Measurements from ENCODE around the gene MOB2. TPM values are rescaled to one million over a fixed set of nuclear protein-coding genes. Genes with fewer than 3 reads are reported as not detected.

MOB2 gene
- total and polyA plus RNA-seq, 2 donors (not counting 1 experiment from before 2014, with no cell fraction given): 13.1 to 30.1 TPM

- no peak for TF ChIP-seq EZH2 (IDR thresholded peaks at IDR 0.05; ENCODE audit: low read length, missing control alignments)
- TF ChIP-seq, protein P1, sequence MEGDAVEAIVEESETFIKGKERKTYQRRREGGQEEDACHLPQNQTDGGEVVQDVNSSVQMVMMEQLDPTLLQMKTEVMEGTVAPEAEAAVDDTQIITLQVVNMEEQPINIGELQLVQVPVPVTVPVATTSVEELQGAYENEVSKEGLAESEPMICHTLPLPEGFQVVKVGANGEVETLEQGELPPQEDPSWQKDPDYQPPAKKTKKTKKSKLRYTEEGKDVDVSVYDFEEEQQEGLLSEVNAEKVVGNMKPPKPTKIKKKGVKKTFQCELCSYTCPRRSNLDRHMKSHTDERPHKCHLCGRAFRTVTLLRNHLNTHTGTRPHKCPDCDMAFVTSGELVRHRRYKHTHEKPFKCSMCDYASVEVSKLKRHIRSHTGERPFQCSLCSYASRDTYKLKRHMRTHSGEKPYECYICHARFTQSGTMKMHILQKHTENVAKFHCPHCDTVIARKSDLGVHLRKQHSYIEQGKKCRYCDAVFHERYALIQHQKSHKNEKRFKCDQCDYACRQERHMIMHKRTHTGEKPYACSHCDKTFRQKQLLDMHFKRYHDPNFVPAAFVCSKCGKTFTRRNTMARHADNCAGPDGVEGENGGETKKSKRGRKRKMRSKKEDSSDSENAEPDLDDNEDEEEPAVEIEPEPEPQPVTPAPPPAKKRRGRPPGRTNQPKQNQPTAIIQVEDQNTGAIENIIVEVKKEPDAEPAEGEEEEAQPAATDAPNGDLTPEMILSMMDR (conservative IDR thresholded peaks at IDR 0.05 in 1 of 2, IDR thresholded peaks at IDR 0.05 in 1 of 2; ENCODE audit: low read depth in 1 of 2, low read length in 2 of 2): no peak
- Histone ChIP-seq H3K79me2 (ENCODE audit: control insufficient read depth, insufficient read depth, low read length) (peaks cover 5% of the 10 kb centered on the region), H2AFZ (ENCODE audit: low read length) (no peak overlapping the region), H3K4me1 (ENCODE audit: control insufficient read depth, extremely low read depth, insufficient read depth, low read length) (no peaks in the 10 kb centered on the region), H3K9ac (ENCODE audit: insufficient read depth, low read length) (no peak overlapping the region), H3K4me3 (replicated peaks in 1 of 4; ENCODE audit: control extremely low read depth in 1 of 4, insufficient read depth in 1 of 4, low read depth in 3 of 4, low read length in 4 of 4) (no peak overlapping the region), H4K20me1 (ENCODE audit: control insufficient read depth, extremely low read depth, insufficient read depth, low read length) (peaks cover 2% of the 10 kb centered on the region), H3K9me3 (ENCODE audit: control insufficient read depth, insufficient read depth, low read depth, low read length) (no peaks in the 10 kb centered on the region), H3K27me3 (ENCODE audit: control insufficient read depth, insufficient read depth, low read length) (no peaks in the 10 kb centered on the region), H3K36me3 (ENCODE audit: control insufficient read depth, insufficient read depth, low read length) (no peaks in the 10 kb centered on the region), H3K4me2 (ENCODE audit: extremely low read depth, insufficient read depth, low read length) (no peak overlapping the region), H3K27ac (ENCODE audit: insufficient read depth, low read length) (no peak overlapping the region)
- no peak for DNase-seq (ENCODE audit: low read depth in 2 of 2)
These were observed 14.2 kb upstream of the MOB2 start for GRCh38 chr11:1500466-1501420.

GRCh38 chr11:1499899-1500298 lies 13.3 kb upstream of the MOB2 start:
- no peak overlapping the region for H3K27ac ChIP-seq (ENCODE audit: insufficient read depth, low read length)
- H2AFZ ChIP-seq (ENCODE audit: low read length): no peak overlapping the region
- TF ChIP-seq EZH2 (IDR thresholded peaks at IDR 0.05; ENCODE audit: low read length, missing control alignments): no peak
- TF ChIP-seq, protein P1 (conservative IDR thresholded peaks at IDR 0.05 in 1 of 2, IDR thresholded peaks at IDR 0.05 in 1 of 2; ENCODE audit: low read depth in 1 of 2, low read length in 2 of 2): no peak
- H3K4me2 ChIP-seq (ENCODE audit: extremely low read depth, insufficient read depth, low read length): no peak overlapping the region
- H3K9me3 ChIP-seq (ENCODE audit: control insufficient read depth, insufficient read depth, low read depth, low read length): no peaks in the 10 kb centered on the region
- no peaks in the 10 kb centered on the region for H3K27me3 ChIP-seq (ENCODE audit: control insufficient read depth, insufficient read depth, low read length)
- no peak overlapping the region for H3K9ac ChIP-seq (ENCODE audit: insufficient read depth, low read length)
- DNase-seq (ENCODE audit: low read depth in 2 of 2): no peak
- H3K4me1 ChIP-seq (ENCODE audit: control insufficient read depth, extremely low read depth, insufficient read depth, low read length): no peaks in the 10 kb centered on the region
- no peak overlapping the region for H3K4me3 ChIP-seq (replicated peaks in 1 of 4; ENCODE audit: control extremely low read depth in 1 of 4, insufficient read depth in 1 of 4, low read depth in 3 of 4, low read length in 4 of 4)
- H3K36me3 ChIP-seq (ENCODE audit: control insufficient read depth, insufficient read depth, low read length): no peaks in the 10 kb centered on the region
- peaks cover 2% of the 10 kb centered on the region for H4K20me1 ChIP-seq (ENCODE audit: control insufficient read depth, extremely low read depth, insufficient read depth, low read length)
- H3K79me2 ChIP-seq (ENCODE audit: control insufficient read depth, insufficient read depth, low read length): peaks cover 5% of the 10 kb centered on the region

DNA sequence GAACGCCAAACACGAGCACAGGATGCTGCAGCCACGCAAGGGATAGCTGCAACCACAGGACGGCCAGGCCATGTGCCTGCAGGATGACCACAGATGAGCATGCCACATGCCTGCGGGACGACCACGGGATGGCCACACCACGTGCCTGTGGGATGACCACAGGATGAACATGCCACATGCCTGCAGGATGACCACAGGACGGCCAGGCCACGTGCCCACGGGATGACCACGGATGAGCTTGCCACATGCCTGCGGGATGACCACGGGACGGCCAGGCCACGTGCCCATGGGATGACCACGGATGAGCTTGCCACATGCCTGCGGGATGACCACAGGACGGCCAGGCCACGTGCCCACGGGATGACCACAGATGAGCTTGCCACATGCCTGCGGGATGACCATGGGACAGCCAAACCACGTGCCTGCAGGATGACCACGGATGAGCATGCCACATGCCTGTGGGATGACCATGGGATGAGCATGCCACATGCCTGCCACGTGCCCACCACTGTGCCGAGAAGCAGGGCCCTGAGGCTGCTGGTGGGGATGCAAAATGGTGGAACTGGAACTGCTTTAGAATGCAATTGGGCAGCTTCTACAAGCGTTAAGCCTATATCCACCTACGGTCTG lies 12.8 kb upstream of the MOB2 start:
- H3K27ac ChIP-seq (ENCODE audit: insufficient read depth, low read length): no peak overlapping the region
- no peak overlapping the region for H2AFZ ChIP-seq (ENCODE audit: low read length)
- H4K20me1 ChIP-seq (ENCODE audit: control insufficient read depth, extremely low read depth, insufficient read depth, low read length): peaks cover 2% of the 10 kb centered on the region
- no peak overlapping the region for H3K9ac ChIP-seq (ENCODE audit: insufficient read depth, low read length)
- H3K9me3 ChIP-seq (ENCODE audit: control insufficient read depth, insufficient read depth, low read depth, low read length): no peaks in the 10 kb centered on the region
- no peaks in the 10 kb centered on the region for H3K27me3 ChIP-seq (ENCODE audit: control insufficient read depth, insufficient read depth, low read length)
- H3K79me2 ChIP-seq (ENCODE audit: control insufficient read depth, insufficient read depth, low read length): peaks cover 5% of the 10 kb centered on the region
- H3K4me1 ChIP-seq (ENCODE audit: control insufficient read depth, extremely low read depth, insufficient read depth, low read length): no peaks in the 10 kb centered on the region
- no peak for DNase-seq (ENCODE audit: low read depth in 2 of 2)
- no peak overlapping the region for H3K4me2 ChIP-seq (ENCODE audit: extremely low read depth, insufficient read depth, low read length)
- no peaks in the 10 kb centered on the region for H3K36me3 ChIP-seq (ENCODE audit: control insufficient read depth, insufficient read depth, low read length)
- H3K4me3 ChIP-seq (replicated peaks in 1 of 4; ENCODE audit: control extremely low read depth in 1 of 4, insufficient read depth in 1 of 4, low read depth in 3 of 4, low read length in 4 of 4): no peak overlapping the region
- TF ChIP-seq EZH2 (IDR thresholded peaks at IDR 0.05; ENCODE audit: low read length, missing control alignments): no peak
- TF ChIP-seq, protein P1 (conservative IDR thresholded peaks at IDR 0.05 in 1 of 2, IDR thresholded peaks at IDR 0.05 in 1 of 2; ENCODE audit: low read depth in 1 of 2, low read length in 2 of 2): no peak
